Measurements from ENCODE around the gene HIPK4.

HIPK4 gene

GRCh38 chr19:40367577-40368434, 22.2 kb downstream of the HIPK4 start:
- no peak for TF ChIP-seq GATA2 (IDR thresholded peaks at IDR 0.05; ENCODE audit: low read depth, low read length)
- no peak for TF ChIP-seq GATA3 (IDR thresholded peaks at IDR 0.05; ENCODE audit: low read depth, low read length)

- TF ChIP-seq GATA2 (IDR thresholded peaks at IDR 0.05; ENCODE audit: low read depth, low read length) = no peak
- TF ChIP-seq GATA3 (IDR thresholded peaks at IDR 0.05; ENCODE audit: low read depth, low read length) = no peak
Observed at GRCh38 chr19:40366697-40367561, 23.1 kb downstream of the HIPK4 start.

- no peak for TF ChIP-seq GATA2 (IDR thresholded peaks at IDR 0.05; ENCODE audit: low read depth, low read length)
- no peak for TF ChIP-seq GATA3 (IDR thresholded peaks at IDR 0.05; ENCODE audit: low read depth, low read length)
Observed at GRCh38 chr19:40365613-40366401, 24.2 kb downstream of the HIPK4 start.

- TF ChIP-seq GATA3 (IDR thresholded peaks at IDR 0.05; ENCODE audit: low read depth, low read length) = no peak
- TF ChIP-seq GATA2 (IDR thresholded peaks at IDR 0.05; ENCODE audit: low read depth, low read length) = no peak
Observed at GRCh38 chr19:40365010-40365409, 25.0 kb downstream of the HIPK4 start.

GRCh38 chr19:40363069-40363468, 26.9 kb downstream of the HIPK4 start:
- TF ChIP-seq GATA3 (IDR thresholded peaks at IDR 0.05; ENCODE audit: low read depth, low read length) (no peak), GATA2 (IDR thresholded peaks at IDR 0.05; ENCODE audit: low read depth, low read length) (no peak)

- no peak for TF ChIP-seq GATA3 (IDR thresholded peaks at IDR 0.05; ENCODE audit: low read depth, low read length)
- TF ChIP-seq GATA2 (IDR thresholded peaks at IDR 0.05; ENCODE audit: low read depth, low read length) = no peak
Observed at GRCh38 chr19:40362160-40362559, 27.8 kb downstream of the HIPK4 start.

- TF ChIP-seq GATA3 (IDR thresholded peaks at IDR 0.05; ENCODE audit: low read depth, low read length) (no peak), GATA2 (IDR thresholded peaks at IDR 0.05; ENCODE audit: low read depth, low read length) (no peak)
Observed at GRCh38 chr19:40360708-40361241, 29.2 kb downstream of the HIPK4 start.

- no peak for TF ChIP-seq GATA2 (IDR thresholded peaks at IDR 0.05; ENCODE audit: low read depth, low read length)
- TF ChIP-seq GATA3 (IDR thresholded peaks at IDR 0.05; ENCODE audit: low read depth, low read length) = no peak
Observed at GRCh38 chr19:40360020-40360707, 29.8 kb downstream of the HIPK4 start.

GRCh38 chr19:40358773-40359172, 31.2 kb downstream of the HIPK4 start:
- TF ChIP-seq GATA2 (IDR thresholded peaks at IDR 0.05; ENCODE audit: low read depth, low read length) = no peak
- TF ChIP-seq GATA3 (IDR thresholded peaks at IDR 0.05; ENCODE audit: low read depth, low read length) = no peak

- TF ChIP-seq GATA2 (IDR thresholded peaks at IDR 0.05; ENCODE audit: low read depth, low read length) (no peak), GATA3 (IDR thresholded peaks at IDR 0.05; ENCODE audit: low read depth, low read length) (no peak)
Observed at GRCh38 chr19:40357640-40358039, 32.3 kb downstream of the HIPK4 start.

- TF ChIP-seq GATA2 (IDR thresholded peaks at IDR 0.05; ENCODE audit: low read depth, low read length) = no peak
- no peak for TF ChIP-seq GATA3 (IDR thresholded peaks at IDR 0.05; ENCODE audit: low read depth, low read length)
Observed at GRCh38 chr19:40356681-40357595, 33.0 kb downstream of the HIPK4 start.

Data from SH-SY5Y (cell line).